SK-N-MC (cell line): Measurements from ENCODE around the gene COBL.
A peak's percentile ranks its signal among the peaks of the same experiment; 100 is the strongest.

Experiments used
- DNase-seq: peaks from one replicate; pipeline ENCODE4 v3.0.0-alpha.2; 2011; ENCODE audit warnings: low read depth, low spot score
- H3K27ac ChIP-seq: fragments of 200-600 bp; sonication (generic); 2 replicates; pipeline ENCODE4 v1.5.1; 2016; ENCODE audit warnings: mixed run types
- H3K36me3 ChIP-seq: fragments of 200-600 bp; sonication (generic); 2 replicates; pipeline ENCODE4 v1.6.1; 2017; ENCODE audit warnings: antibody characterized with exemption, low read length, mixed read lengths; ENCODE audit not compliant: insufficient read depth
- H3K4me3 ChIP-seq: fragments of 200-600 bp; sonication (generic); 2 replicates; pipeline ENCODE4 v1.5.1; 2016
- H3K9ac ChIP-seq: fragments of 200-600 bp; sonication (generic); 2 replicates; pipeline ENCODE4 v1.8.0; 2017; ENCODE audit warnings: mixed run types, mixed read lengths; ENCODE audit not compliant: insufficient read length
- H3K9me3 ChIP-seq: fragments of 200-600 bp; sonication (generic); 2 replicates; pipeline ENCODE4 v1.6.1; 2017; ENCODE audit warnings: low read depth, mild to moderate bottlenecking, antibody characterized with exemption, low read length, moderate library complexity, mixed read lengths
- EZH2 ChIP-seq: fragments of 200-600 bp; sonication (generic); IDR thresholded peaks from one replicate; pipeline ENCODE4 v1.6.1; 2017; ENCODE audit warnings: antibody characterized with exemption
- FOXP2 ChIP-seq: optimal IDR thresholded peaks from 2 replicates; pipeline ENCODE3; 2011; ENCODE audit warnings: mild to moderate bottlenecking, moderate library complexity; ENCODE audit not compliant: insufficient read depth; ENCODE audit errors: extremely low read length, control extremely low read depth
- POLR2AphosphoS5 ChIP-seq: IDR thresholded peaks from 2 replicates; pipeline ENCODE4 v1.6.1; 2012; ENCODE audit warnings: mild to moderate bottlenecking, low read depth, low read length, borderline replicate concordance

COBL gene

GRCh38 chr7:51352174-51353100, 35.8 kb upstream of the COBL start:
- Histone ChIP-seq H3K9me3 (no peaks in the 10 kb centered on the region), H3K36me3 (no peaks in the 10 kb centered on the region), H3K4me3 (no peak overlapping the region), H3K27ac (no peak overlapping the region), H3K9ac (no peak overlapping the region)
- TF ChIP-seq EZH2 (no peak), FOXP2 (no peak), POLR2AphosphoS5 (no peak)
- peak; percentile 2 for DNase-seq

GRCh38 chr7:51351661-51352060, 35.1 kb upstream of the COBL start:
- Histone ChIP-seq H3K36me3 (no peaks in the 10 kb centered on the region), H3K9ac (no peak overlapping the region), H3K4me3 (no peak overlapping the region), H3K27ac (no peak overlapping the region), H3K9me3 (no peaks in the 10 kb centered on the region)
- no peak for DNase-seq
- no peak for TF ChIP-seq POLR2AphosphoS5
- no peak for TF ChIP-seq EZH2
- TF ChIP-seq FOXP2, result no peak

- H3K4me3 ChIP-seq, result no peak overlapping the region
- H3K36me3 ChIP-seq, result no peaks in the 10 kb centered on the region
- TF ChIP-seq FOXP2 (no peak), EZH2 (no peak), POLR2AphosphoS5 (no peak)
- no peak overlapping the region for H3K9ac ChIP-seq
- no peak overlapping the region for H3K27ac ChIP-seq
- no peak for DNase-seq
- H3K9me3 ChIP-seq, result no peaks in the 10 kb centered on the region
Measured at GRCh38 chr7:51350546-51350896, 33.9 kb upstream of the COBL start.

GRCh38 chr7:51349820-51350545, 33.4 kb upstream of the COBL start:
- H3K9ac ChIP-seq, result no peak overlapping the region
- H3K4me3 ChIP-seq, result no peak overlapping the region
- no peak overlapping the region for H3K27ac ChIP-seq
- H3K9me3 ChIP-seq, result no peaks in the 10 kb centered on the region
- DNase-seq, result no peak
- H3K36me3 ChIP-seq, result no peaks in the 10 kb centered on the region
- TF ChIP-seq POLR2AphosphoS5 (no peak), EZH2 (no peak), FOXP2 (no peak)

GRCh38 chr7:51346126-51346525, 29.5 kb upstream of the COBL start:
- TF ChIP-seq EZH2 (no peak), POLR2AphosphoS5 (no peak), FOXP2 (no peak)
- no peaks in the 10 kb centered on the region for H3K9me3 ChIP-seq
- no peak overlapping the region for H3K27ac ChIP-seq
- H3K36me3 ChIP-seq, result no peaks in the 10 kb centered on the region
- no peak for DNase-seq
- H3K9ac ChIP-seq, result no peak overlapping the region
- no peak overlapping the region for H3K4me3 ChIP-seq

- H3K4me3 ChIP-seq, result no peak overlapping the region
- DNase-seq, result no peak
Measured at GRCh38 chr7:51344406-51345138, 28.0 kb upstream of the COBL start.

GRCh38 chr7:51340936-51341335, 24.3 kb upstream of the COBL start:
- no peak for TF ChIP-seq EZH2
- TF ChIP-seq FOXP2, result no peak
- no peak for TF ChIP-seq POLR2AphosphoS5
- H3K36me3 ChIP-seq, result no peaks in the 10 kb centered on the region
- H3K27ac ChIP-seq, result no peak overlapping the region
- no peaks in the 10 kb centered on the region for H3K9me3 ChIP-seq
- no peak for DNase-seq
- no peak overlapping the region for H3K4me3 ChIP-seq
- no peak overlapping the region for H3K9ac ChIP-seq

More at GRCh38 chr7:51344406-51345138, 28.0 kb upstream of the COBL start:
- Histone ChIP-seq H3K36me3 (no peaks in the 10 kb centered on the region), H3K9me3 (no peaks in the 10 kb centered on the region), H3K27ac (no peak overlapping the region), H3K9ac (no peak overlapping the region)
- no peak for TF ChIP-seq FOXP2
- TF ChIP-seq POLR2AphosphoS5, result no peak
- TF ChIP-seq EZH2, result no peak
